HEK293 (cell line): ENCODE data around the gene SERINC5.

Experiments
- CTCF ChIP-seq: fragments of 450-650 bp; formaldehyde crosslinking; IDR thresholded peaks from 2 replicates; pipeline ENCODE4 v1.5.1; 2016; ENCODE audit warnings: missing biosample characterization, missing genetic modification characterization
- GLI2 ChIP-seq: fragments of 450-650 bp; formaldehyde crosslinking; IDR thresholded peaks from 2 replicates; pipeline ENCODE4; 2017; ENCODE audit warnings: missing biosample characterization, missing genetic modification characterization, low read depth, borderline replicate concordance
- GLIS1 ChIP-seq: fragments of 450-650 bp; formaldehyde crosslinking; IDR thresholded peaks from 2 replicates; pipeline ENCODE4 v1.5.1; 2016; ENCODE audit warnings: missing biosample characterization, missing genetic modification characterization
- YY1 ChIP-seq: fragments of 450-650 bp; formaldehyde crosslinking; IDR thresholded peaks from 2 replicates; pipeline ENCODE4 v1.5.1; 2018; ENCODE audit warnings: missing biosample characterization, missing genetic modification characterization
- ZBTB1 ChIP-seq: fragments of 450-650 bp; formaldehyde crosslinking; IDR thresholded peaks from 2 replicates; pipeline ENCODE4 v1.5.1; 2016; ENCODE audit warnings: missing biosample characterization, missing genetic modification characterization
- ZNF350 ChIP-seq: fragments of 450-650 bp; formaldehyde crosslinking; IDR thresholded peaks from 2 replicates; pipeline ENCODE4 v1.5.0; 2017; ENCODE audit warnings: missing biosample characterization, mild to moderate bottlenecking, missing genetic modification characterization
- ZNF510 ChIP-seq: fragments of 450-650 bp; formaldehyde crosslinking; IDR thresholded peaks from 2 replicates; pipeline ENCODE4 v1.5.1; 2018; ENCODE audit warnings: mild to moderate bottlenecking, missing genetic modification characterization, missing biosample characterization; ENCODE audit not compliant: insufficient replicate concordance
- ZNF626 ChIP-seq: fragments of 450-650 bp; sonication (Bioruptor Pico); formaldehyde crosslinking; IDR thresholded peaks from 2 replicates; pipeline ENCODE4 v1.5.1; 2018; ENCODE audit warnings: missing biosample characterization, missing genetic modification characterization, inconsistent platforms
- ZNF670 ChIP-seq: fragments of 450-650 bp; formaldehyde crosslinking; IDR thresholded peaks from 2 replicates; pipeline ENCODE4 v1.5.1; 2016; ENCODE audit warnings: missing biosample characterization, missing genetic modification characterization, low read depth
- ZNF701 ChIP-seq: fragments of 450-650 bp; formaldehyde crosslinking; IDR thresholded peaks from 2 replicates; pipeline ENCODE4 v1.5.1; 2016; ENCODE audit warnings: missing biosample characterization, missing genetic modification characterization
- ZNF768 ChIP-seq: fragments of 450-650 bp; formaldehyde crosslinking; IDR thresholded peaks from 2 replicates; pipeline ENCODE4 v1.5.1; 2018; ENCODE audit warnings: missing biosample characterization, mild to moderate bottlenecking, missing genetic modification characterization
- ZSCAN4 ChIP-seq: fragments of 450-650 bp; formaldehyde crosslinking; IDR thresholded peaks from 2 replicates; pipeline ENCODE4 v1.5.1; 2017; ENCODE audit warnings: missing biosample characterization, missing genetic modification characterization
- TF ChIP-seq, protein P1 (sequence below): fragments of 450-650 bp; formaldehyde crosslinking; IDR thresholded peaks from 2 replicates; pipeline ENCODE4 v1.5.1; 2016; ENCODE audit warnings: missing biosample characterization, missing genetic modification characterization
- TF ChIP-seq, protein P2 (sequence below): fragments of 450-650 bp; formaldehyde crosslinking; IDR thresholded peaks from 2 replicates; pipeline ENCODE4 v1.5.1; 2016; ENCODE audit warnings: missing biosample characterization, missing genetic modification characterization

DNA sequence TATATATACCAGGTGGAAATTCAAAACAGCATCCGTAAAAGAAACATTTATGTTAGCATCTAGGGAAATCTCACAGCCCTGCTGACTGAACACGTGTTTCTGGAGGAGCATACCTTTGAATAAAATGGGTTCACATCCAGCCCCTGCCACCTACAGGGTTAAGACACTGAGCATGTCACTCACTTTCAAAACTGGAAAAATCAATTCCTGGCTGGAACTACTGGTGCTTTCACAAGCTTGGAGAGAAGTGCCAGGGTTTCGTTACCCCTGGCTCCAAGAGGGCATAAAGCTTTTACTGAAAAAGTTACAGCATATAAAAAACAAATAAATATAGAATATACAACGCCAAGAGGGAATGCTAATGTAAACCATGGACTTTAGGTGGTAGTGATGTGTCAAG, 48.0 kb downstream of the SERINC5 start:
- TF ChIP-seq CTCF (no peak), ZNF510 (tag by site-specific recombination) (no peak), ZNF670 (no peak), ZNF701 (tag by site-specific recombination) (no peak), ZBTB1 (no peak), YY1 (tag by site-specific recombination) (no peak), GLI2 (tag by site-specific recombination) (no peak), ZNF768 (tag by site-specific recombination) (no peak), ZNF350 (no peak), ZSCAN4 (tag by site-specific recombination) (no peak), ZNF626 (tag by site-specific recombination) (no peak), GLIS1 (tag by site-specific recombination) (no peak)
- TF ChIP-seq, protein P1, sequence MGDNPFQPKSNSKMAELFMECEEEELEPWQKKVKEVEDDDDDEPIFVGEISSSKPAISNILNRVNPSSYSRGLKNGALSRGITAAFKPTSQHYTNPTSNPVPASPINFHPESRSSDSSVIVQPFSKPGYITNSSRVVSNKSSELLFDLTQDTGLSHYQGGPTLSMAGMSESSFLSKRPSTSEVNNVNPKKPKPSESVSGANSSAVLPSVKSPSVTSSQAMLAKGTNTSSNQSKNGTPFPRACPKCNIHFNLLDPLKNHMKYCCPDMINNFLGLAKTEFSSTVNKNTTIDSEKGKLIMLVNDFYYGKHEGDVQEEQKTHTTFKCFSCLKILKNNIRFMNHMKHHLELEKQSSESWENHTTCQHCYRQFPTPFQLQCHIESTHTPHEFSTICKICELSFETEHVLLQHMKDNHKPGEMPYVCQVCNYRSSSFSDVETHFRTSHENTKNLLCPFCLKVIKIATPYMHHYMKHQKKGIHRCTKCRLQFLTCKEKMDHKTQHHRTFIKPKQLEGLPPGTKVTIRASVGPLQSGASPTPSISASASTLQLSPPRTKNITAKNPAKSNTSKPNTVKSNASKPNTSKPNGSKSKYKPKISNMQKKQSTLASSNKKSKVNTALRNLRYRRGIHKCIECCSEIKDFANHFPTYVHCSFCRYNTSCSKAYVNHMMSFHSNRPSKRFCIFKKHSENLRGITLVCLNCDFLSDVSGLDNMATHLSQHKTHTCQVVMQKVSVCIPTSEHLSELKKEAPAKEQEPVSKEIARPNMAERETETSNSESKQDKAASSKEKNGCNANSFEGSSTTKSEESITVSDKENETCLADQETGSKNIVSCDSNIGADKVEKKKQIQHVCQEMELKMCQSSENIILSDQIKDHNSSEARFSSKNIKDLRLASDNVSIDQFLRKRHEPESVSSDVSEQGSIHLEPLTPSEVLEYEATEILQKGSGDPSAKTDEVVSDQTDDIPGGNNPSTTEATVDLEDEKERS (tag by site-specific recombination), result no peak
- TF ChIP-seq, protein P2, sequence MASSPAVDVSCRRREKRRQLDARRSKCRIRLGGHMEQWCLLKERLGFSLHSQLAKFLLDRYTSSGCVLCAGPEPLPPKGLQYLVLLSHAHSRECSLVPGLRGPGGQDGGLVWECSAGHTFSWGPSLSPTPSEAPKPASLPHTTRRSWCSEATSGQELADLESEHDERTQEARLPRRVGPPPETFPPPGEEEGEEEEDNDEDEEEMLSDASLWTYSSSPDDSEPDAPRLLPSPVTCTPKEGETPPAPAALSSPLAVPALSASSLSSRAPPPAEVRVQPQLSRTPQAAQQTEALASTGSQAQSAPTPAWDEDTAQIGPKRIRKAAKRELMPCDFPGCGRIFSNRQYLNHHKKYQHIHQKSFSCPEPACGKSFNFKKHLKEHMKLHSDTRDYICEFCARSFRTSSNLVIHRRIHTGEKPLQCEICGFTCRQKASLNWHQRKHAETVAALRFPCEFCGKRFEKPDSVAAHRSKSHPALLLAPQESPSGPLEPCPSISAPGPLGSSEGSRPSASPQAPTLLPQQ (tag by site-specific recombination), result no peak
